ENCODE results near the gene THSD4.

The THSD4 gene

DNA sequence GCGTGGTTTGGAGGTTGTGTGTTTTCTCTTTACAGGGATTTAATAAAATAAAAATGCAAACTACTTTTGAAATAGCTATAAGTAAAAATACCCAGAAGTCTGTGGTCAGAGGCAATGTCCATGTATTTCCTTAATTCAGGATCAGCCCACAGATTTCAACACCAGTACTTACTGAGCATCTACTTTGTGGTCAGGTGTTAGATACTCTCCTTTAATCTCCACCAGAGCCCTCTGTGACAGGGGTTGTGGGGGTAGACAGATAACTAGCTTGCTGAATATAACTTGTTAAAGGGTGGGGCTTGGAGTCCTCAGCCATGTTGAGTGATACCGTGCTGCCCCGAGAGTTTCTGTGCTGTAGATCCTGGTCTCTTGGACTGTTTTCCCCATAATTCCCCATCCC is 451.0 kb downstream of the THSD4 start:
- Histone ChIP-seq H3K27ac (ENCODE audit: low read depth, low read length) (no peak overlapping the region), H3F3A (ENCODE audit: control insufficient read depth, insufficient read depth) (no peaks in the 10 kb centered on the region), H3K36me3 (ENCODE audit: control insufficient read depth, low read length) (no peaks in the 10 kb centered on the region), H3K4me3 (ENCODE audit: low read length) (no peak overlapping the region), H3K27me3 (ENCODE audit: control insufficient read depth, low read length) (no peaks in the 10 kb centered on the region), H3K79me2 (ENCODE audit: control insufficient read depth, low read length) (no peaks in the 10 kb centered on the region), H3K9me3 (ENCODE audit: control insufficient read depth, insufficient read depth, low read length) (no peaks in the 10 kb centered on the region), H3K4me1 (ENCODE audit: control insufficient read depth, low read length) (no peaks in the 10 kb centered on the region), H4K20me1 (ENCODE audit: control insufficient read depth, insufficient read depth, low read depth, low read length) (no peaks in the 10 kb centered on the region), H3K9me2 (replicated peaks; ENCODE audit: control insufficient read depth, low read length) (no peaks in the 10 kb centered on the region), H3K4me2 (ENCODE audit: low read length) (no peak overlapping the region)
- TF ChIP-seq, protein P1, sequence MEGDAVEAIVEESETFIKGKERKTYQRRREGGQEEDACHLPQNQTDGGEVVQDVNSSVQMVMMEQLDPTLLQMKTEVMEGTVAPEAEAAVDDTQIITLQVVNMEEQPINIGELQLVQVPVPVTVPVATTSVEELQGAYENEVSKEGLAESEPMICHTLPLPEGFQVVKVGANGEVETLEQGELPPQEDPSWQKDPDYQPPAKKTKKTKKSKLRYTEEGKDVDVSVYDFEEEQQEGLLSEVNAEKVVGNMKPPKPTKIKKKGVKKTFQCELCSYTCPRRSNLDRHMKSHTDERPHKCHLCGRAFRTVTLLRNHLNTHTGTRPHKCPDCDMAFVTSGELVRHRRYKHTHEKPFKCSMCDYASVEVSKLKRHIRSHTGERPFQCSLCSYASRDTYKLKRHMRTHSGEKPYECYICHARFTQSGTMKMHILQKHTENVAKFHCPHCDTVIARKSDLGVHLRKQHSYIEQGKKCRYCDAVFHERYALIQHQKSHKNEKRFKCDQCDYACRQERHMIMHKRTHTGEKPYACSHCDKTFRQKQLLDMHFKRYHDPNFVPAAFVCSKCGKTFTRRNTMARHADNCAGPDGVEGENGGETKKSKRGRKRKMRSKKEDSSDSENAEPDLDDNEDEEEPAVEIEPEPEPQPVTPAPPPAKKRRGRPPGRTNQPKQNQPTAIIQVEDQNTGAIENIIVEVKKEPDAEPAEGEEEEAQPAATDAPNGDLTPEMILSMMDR (IDR thresholded peaks at IDR 0.05; ENCODE audit: low read depth, low read length, poor library complexity, severe bottlenecking) = no peak
- no peak for TF ChIP-seq EZH2phosphoT487 (IDR thresholded peaks at IDR 0.05; ENCODE audit: borderline replicate concordance, low read length)

DNA sequence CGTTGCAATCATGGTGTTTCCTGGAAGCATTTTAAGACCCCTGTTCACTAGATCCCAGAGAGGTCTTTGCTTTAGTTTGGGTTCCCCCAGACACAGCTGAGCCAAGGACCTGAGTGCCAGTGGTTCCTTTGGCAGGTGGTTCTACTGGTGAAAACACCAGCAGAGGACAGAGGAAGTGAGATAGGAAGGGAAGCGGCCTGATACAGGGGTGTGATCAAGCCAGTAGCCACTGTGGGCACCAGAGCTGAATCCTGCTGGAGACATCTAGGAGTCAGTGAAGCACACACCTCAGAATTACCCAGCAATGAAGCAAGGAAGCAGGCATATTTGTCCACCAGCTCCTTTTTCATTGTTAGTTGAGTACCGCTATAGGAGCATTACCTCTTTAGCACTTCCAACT is 451.9 kb downstream of the THSD4 start:
- no peaks in the 10 kb centered on the region for H3K4me1 ChIP-seq (ENCODE audit: control insufficient read depth, low read length)
- no peaks in the 10 kb centered on the region for H3K9me3 ChIP-seq (ENCODE audit: control insufficient read depth, insufficient read depth, low read length)
- TF ChIP-seq EZH2phosphoT487 (IDR thresholded peaks at IDR 0.05; ENCODE audit: borderline replicate concordance, low read length) = no peak
- TF ChIP-seq, protein P1 (IDR thresholded peaks at IDR 0.05; ENCODE audit: low read depth, low read length, poor library complexity, severe bottlenecking) = no peak
- H3K9me2 ChIP-seq (replicated peaks; ENCODE audit: control insufficient read depth, low read length) = no peaks in the 10 kb centered on the region
- no peaks in the 10 kb centered on the region for H4K20me1 ChIP-seq (ENCODE audit: control insufficient read depth, insufficient read depth, low read depth, low read length)
- H3K27me3 ChIP-seq (ENCODE audit: control insufficient read depth, low read length) = no peaks in the 10 kb centered on the region
- H3K4me2 ChIP-seq (ENCODE audit: low read length) = no peak overlapping the region
- H3K36me3 ChIP-seq (ENCODE audit: control insufficient read depth, low read length) = no peaks in the 10 kb centered on the region
- H3F3A ChIP-seq (ENCODE audit: control insufficient read depth, insufficient read depth) = no peaks in the 10 kb centered on the region
- no peak overlapping the region for H3K4me3 ChIP-seq (ENCODE audit: low read length)
- H3K27ac ChIP-seq (ENCODE audit: low read depth, low read length) = no peak overlapping the region
- no peaks in the 10 kb centered on the region for H3K79me2 ChIP-seq (ENCODE audit: control insufficient read depth, low read length)

DNA sequence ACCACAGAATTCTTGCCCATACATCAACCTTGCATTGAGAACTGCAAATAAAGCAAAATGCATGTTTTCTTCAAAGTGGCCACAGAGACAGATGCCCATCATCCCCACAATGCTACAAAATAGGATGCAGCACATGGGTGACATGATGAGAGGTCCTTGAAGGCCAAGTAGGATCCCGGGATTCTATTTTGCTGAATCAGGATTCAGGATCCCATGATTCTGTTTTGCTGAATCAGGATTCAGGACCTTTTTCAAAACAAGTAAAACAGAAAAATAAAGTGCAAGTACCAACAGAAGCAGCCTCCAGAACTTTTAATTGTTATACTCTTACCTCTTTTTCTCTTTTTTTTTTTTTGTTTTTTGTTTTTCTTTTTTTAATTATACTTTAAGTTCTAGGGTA is 453.0 kb downstream of the THSD4 start:
- H3K27me3 ChIP-seq (ENCODE audit: control insufficient read depth, low read length) = no peaks in the 10 kb centered on the region
- H3F3A ChIP-seq (ENCODE audit: control insufficient read depth, insufficient read depth) = no peaks in the 10 kb centered on the region
- no peaks in the 10 kb centered on the region for H3K4me1 ChIP-seq (ENCODE audit: control insufficient read depth, low read length)
- no peak overlapping the region for H3K4me2 ChIP-seq (ENCODE audit: low read length)
- no peaks in the 10 kb centered on the region for H3K9me3 ChIP-seq (ENCODE audit: control insufficient read depth, insufficient read depth, low read length)
- no peaks in the 10 kb centered on the region for H3K9me2 ChIP-seq (replicated peaks; ENCODE audit: control insufficient read depth, low read length)
- no peaks in the 10 kb centered on the region for H3K36me3 ChIP-seq (ENCODE audit: control insufficient read depth, low read length)
- H3K27ac ChIP-seq (ENCODE audit: low read depth, low read length) = no peak overlapping the region
- TF ChIP-seq, protein P1 (IDR thresholded peaks at IDR 0.05; ENCODE audit: low read depth, low read length, poor library complexity, severe bottlenecking) = no peak
- TF ChIP-seq EZH2phosphoT487 (IDR thresholded peaks at IDR 0.05; ENCODE audit: borderline replicate concordance, low read length) = no peak
- no peaks in the 10 kb centered on the region for H3K79me2 ChIP-seq (ENCODE audit: control insufficient read depth, low read length)
- no peaks in the 10 kb centered on the region for H4K20me1 ChIP-seq (ENCODE audit: control insufficient read depth, insufficient read depth, low read depth, low read length)
- H3K4me3 ChIP-seq (ENCODE audit: low read length) = no peak overlapping the region

- H3K4me3 ChIP-seq (ENCODE audit: low read length) = no peak overlapping the region
- no peak for TF ChIP-seq EZH2phosphoT487 (IDR thresholded peaks at IDR 0.05; ENCODE audit: borderline replicate concordance, low read length)
- TF ChIP-seq, protein P1 (IDR thresholded peaks at IDR 0.05; ENCODE audit: low read depth, low read length, poor library complexity, severe bottlenecking) = no peak
- no peak overlapping the region for H3K4me2 ChIP-seq (ENCODE audit: low read length)
- no peak overlapping the region for H3K27ac ChIP-seq (ENCODE audit: low read depth, low read length)
- H3K9me2 ChIP-seq (replicated peaks; ENCODE audit: control insufficient read depth, low read length) = no peaks in the 10 kb centered on the region
- H3K36me3 ChIP-seq (ENCODE audit: control insufficient read depth, low read length) = no peaks in the 10 kb centered on the region
- H3F3A ChIP-seq (ENCODE audit: control insufficient read depth, insufficient read depth) = no peaks in the 10 kb centered on the region
- H4K20me1 ChIP-seq (ENCODE audit: control insufficient read depth, insufficient read depth, low read depth, low read length) = no peaks in the 10 kb centered on the region
- H3K9me3 ChIP-seq (ENCODE audit: control insufficient read depth, insufficient read depth, low read length) = no peaks in the 10 kb centered on the region
- H3K4me1 ChIP-seq (ENCODE audit: control insufficient read depth, low read length) = no peaks in the 10 kb centered on the region
- no peaks in the 10 kb centered on the region for H3K79me2 ChIP-seq (ENCODE audit: control insufficient read depth, low read length)
- peaks cover 3% of the 10 kb centered on the region; the same call in 1 of the 2 replicates for H3K27me3 ChIP-seq (ENCODE audit: control insufficient read depth, low read length)
Observed at GRCh38 chr15:71570736-71571135, 455.5 kb downstream of the THSD4 start.
